ENCODE results near the gene CCT4.
A peak's percentile ranks its signal among the peaks of the same experiment; 100 is the strongest.
"Not testable (repeated sequence)": the region's sequence is repeated elsewhere in the genome, so short reads cannot be mapped to it uniquely, and the experiment has no call there.

CCT4 gene

GRCh38 chr2:61878761-61879160, 9.7 kb downstream of the CCT4 start:
- DNase-seq (ENCODE audit: low spot score) = no peak

GRCh38 chr2:61877571-61878245, 10.7 kb downstream of the CCT4 start:
- DNase-seq (ENCODE audit: low spot score) = no peak

DNA sequence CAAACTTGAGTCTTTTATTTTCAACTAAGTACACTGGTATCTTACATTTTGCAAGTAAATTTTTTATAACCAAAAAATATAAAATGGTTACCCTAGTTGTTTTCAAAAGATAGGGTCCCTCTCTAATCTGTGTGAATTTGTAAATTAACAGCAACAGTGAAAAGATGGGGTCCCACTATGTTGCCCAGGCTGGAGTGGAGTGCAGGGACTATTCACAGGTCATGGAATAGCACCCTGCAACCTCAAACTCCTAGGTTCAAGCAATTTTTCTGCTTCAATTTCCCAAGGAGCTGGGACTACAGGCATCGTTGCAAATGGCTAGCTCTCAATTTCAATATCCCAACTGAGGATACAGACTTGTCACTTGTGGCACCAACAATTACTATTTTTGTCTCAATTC, 12.1 kb downstream of the CCT4 start:
- DNase-seq (ENCODE audit: low spot score) = no peak

GRCh38 chr2:61866482-61867089, 21.9 kb downstream of the CCT4 start:
- DNase-seq (ENCODE audit: low spot score) = not testable (repeated sequence)

- no peak for DNase-seq (ENCODE audit: low spot score)
These were observed 26.4 kb downstream of the CCT4 start for GRCh38 chr2:61862085-61862484.

GRCh38 chr2:61857224-61857623, 31.2 kb downstream of the CCT4 start:
- DNase-seq (ENCODE audit: low spot score) = no peak

GRCh38 chr2:61855318-61855613, 33.2 kb downstream of the CCT4 start:
- no peak for DNase-seq (ENCODE audit: low spot score)

DNA sequence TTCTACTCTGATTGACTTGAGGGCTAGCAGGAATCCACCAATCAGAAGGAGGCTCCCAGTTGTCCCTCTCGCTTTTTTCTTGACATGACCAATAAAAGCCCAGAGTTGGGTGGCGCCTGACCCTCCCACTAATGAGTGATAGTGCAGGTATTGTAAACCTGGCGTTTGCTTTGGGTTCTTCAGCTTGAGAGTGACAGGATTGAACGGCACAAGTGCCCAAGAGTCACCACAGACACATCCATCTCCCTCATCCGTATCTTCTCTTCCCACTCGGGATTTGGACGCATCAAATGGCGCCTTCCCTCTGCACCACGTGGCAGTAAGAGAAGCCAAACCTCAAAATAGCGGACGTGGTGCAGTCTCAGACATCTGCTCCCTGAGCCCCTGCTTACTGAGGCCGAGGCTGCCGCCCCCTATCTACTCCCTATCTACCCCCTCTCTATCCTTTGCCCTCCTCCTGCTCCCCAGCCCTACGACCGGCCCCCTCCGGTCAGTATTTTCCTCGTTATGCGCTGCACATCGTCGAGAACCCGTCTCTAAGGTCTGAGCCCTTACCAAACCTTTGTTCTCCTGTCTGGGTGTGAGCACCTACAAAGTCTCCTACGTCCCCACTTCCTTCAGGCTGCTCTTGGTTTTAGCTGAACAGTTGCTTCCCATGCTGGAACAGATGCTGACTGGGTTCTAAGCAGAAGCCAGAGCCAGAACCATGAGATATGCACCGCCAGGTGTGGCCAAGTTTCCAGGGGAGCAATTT, 33.7 kb downstream of the CCT4 start:
- DNase-seq (ENCODE audit: low spot score) = peak; percentile 80

DNA sequence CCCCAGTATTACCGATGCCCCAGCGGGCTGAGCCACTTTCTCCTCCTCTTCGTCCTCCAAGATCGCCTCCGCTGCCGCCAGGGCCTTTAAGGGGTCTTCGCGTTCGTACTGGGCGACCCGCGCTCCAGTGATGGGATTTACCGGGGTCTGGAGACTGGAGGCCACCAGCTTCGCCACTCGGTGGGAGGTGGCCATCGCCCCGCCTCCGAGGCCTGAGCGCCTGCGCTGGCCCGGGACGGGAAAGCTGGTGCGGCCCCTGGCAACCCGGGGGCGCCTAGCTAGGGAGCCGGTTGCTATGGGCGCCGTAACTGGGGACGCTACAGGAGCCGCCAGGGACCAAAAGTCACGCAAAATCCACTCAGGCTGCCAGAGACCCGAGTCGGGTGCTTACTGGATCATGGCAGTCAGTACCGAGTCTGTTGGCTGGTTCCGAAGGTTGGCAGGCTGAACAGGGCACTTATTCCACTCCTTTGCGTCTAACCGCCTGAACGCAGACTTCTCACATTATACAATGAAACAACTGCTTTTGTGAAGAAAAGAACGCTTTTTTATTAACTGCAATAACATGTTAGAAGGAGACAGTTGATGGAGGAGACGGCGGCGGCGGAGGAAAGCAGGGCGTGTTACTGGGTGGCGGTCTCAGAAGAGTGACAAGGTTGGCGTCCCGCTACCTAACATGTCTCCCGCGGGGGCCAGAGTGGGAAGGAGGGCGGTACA, 34.5 kb downstream of the CCT4 start, which contains the start of gene FAM161A:
TSS of gene FAM161A (minus strand) at position 214 of the 717 bp plus-strand sequence. CDS start at position 195, 19 bp downstream.
- peak; percentile 35 for DNase-seq (ENCODE audit: low spot score)

DNA sequence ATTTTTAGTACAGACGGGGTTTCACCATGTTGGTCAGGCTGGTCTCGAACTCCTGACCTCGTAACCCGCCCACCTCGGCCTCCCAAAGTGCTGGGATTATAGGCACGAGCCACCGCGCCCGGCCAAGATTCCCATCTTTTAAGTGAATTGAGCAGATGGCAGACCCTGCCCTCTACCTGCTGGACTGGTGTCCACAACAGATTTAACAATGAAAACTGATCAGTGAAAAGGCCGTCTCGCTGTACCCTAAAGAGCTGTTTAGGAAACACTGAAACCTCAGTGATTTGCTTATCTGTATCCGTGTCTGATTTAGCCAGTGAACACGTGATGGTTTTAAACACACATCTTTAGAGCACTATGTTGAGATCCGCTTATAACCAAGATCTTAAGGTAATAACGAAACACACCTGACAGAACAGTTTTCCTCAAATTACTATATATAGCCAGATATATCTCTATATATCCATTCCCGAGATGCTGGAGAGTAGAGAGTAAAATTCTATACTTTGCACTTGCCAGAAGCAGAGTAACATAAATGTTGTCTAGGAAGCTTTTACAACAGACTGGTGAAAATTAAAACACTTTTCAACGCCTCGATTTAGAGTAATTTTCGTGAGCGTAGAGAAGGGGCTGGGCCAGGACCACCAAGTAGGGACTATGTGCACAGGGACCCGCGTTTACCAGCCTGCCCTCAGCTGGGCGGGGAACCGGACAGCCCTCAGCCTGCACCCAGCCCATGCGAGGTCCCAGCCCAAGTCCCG, 35.2 kb downstream of the CCT4 start:
- peak; percentile 15 for DNase-seq (ENCODE audit: low spot score)

GRCh38 chr2:61851270-61851669, 37.2 kb downstream of the CCT4 start:
- not testable (repeated sequence) for DNase-seq (ENCODE audit: low spot score)

- no peak for DNase-seq (ENCODE audit: low spot score)
These were observed 43.1 kb downstream of the CCT4 start for GRCh38 chr2:61845320-61845719.

DNA sequence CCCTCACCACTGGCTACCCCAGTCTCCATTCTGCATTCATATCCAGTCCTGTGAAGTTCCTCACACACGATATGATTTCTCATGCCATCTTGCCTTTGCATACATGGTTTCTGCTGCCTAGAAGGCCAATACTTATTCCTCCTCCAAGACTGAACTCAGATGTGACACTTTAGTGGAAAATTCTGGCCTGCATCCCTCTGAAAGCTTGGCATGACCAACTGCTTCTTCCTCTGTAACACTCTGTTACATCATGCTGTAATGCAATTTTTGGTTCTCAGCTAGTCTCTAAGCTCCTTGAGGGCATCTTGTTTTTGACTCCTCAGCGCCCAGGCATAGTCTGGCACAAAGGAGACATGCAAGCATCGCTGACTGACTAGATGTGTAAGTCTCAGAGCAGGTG, 47.2 kb downstream of the CCT4 start:
- DNase-seq (ENCODE audit: low spot score) = no peak

DNA sequence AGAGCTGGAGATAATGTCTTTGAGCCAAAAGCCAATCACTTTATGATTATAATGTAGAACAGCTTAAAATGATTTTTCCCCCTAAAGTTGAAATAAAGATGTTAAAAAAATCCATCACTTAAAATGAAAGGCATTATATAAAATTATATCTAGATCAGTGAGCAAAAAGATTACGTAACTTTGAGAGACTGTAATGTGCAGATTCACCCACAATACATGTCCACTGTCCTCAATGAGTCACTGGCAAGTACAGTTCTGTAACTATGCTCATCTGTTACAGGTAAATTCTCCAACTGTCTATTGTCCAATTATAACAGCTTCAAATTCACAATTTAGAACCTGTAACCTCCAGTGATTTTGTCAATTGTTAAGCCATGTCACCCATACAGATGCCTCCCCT, 53.6 kb downstream of the CCT4 start:
- no peak for DNase-seq (ENCODE audit: low spot score)

DNA sequence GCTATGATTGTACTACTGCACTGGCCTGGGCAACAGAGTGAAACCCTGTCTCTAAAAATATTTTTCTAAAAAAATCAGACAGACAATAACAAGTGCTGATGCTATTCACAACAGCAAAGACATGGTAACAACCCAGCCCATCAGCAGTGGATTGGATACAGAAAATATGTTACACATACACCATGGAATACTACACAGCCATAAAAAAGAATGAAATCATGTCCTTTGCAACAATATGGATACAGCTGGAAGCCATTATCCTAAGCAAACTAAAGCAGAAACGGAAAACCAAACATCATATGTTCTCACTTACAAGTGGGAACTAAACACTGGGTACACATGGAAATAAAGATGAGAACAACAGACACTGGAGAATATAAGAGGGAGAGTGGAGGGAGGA, 54.5 kb downstream of the CCT4 start:
- DNase-seq (ENCODE audit: low spot score) = no peak

GRCh38 chr2:61832183-61832841, 56.1 kb downstream of the CCT4 start:
- DNase-seq (ENCODE audit: low spot score) = no peak

GRCh38 chr2:61822255-61822654, 66.2 kb downstream of the CCT4 start:
- no peak for DNase-seq (ENCODE audit: low spot score)

All from hematopoietic multipotent progenitor cell treated with erythropoietin and hydrocortisone succinate and interleukin-3 and kit ligand, for 17 days (in vitro differentiated cells).